Measurements from ENCODE around the gene CAMSAP2.
"Not testable (repeated sequence)": the region's sequence is repeated elsewhere in the genome, so short reads cannot be mapped to it uniquely, and the experiment has no call there.

Gene CAMSAP2

GRCh38 chr1:200786788-200787187, 48.1 kb downstream of the CAMSAP2 start:
- no peaks in the 10 kb centered on the region for H3K4me1 Mint-ChIP-seq (ENCODE audit: low read depth)
- no peaks in the 10 kb centered on the region for H3K9me3 Mint-ChIP-seq (ENCODE audit: low read depth)
- no peak overlapping the region for H3K4me3 Mint-ChIP-seq
- H3K27ac Mint-ChIP-seq: no peak overlapping the region
- peaks cover 24% of the 10 kb centered on the region for H3K36me3 Mint-ChIP-seq
- no peaks in the 10 kb centered on the region for H3K27me3 Mint-ChIP-seq

GRCh38 chr1:200787896-200788387, 49.2 kb downstream of the CAMSAP2 start:
- no peak overlapping the region for H3K4me3 Mint-ChIP-seq
- H3K27ac Mint-ChIP-seq: no peak overlapping the region
- peaks cover 17% of the 10 kb centered on the region for H3K36me3 Mint-ChIP-seq
- H3K4me1 Mint-ChIP-seq (ENCODE audit: low read depth): no peaks in the 10 kb centered on the region
- H3K9me3 Mint-ChIP-seq (ENCODE audit: low read depth): no peaks in the 10 kb centered on the region
- H3K27me3 Mint-ChIP-seq: no peaks in the 10 kb centered on the region

- H3K9me3 Mint-ChIP-seq (ENCODE audit: low read depth); H3K27me3 Mint-ChIP-seq; H3K4me3 Mint-ChIP-seq; H3K27ac Mint-ChIP-seq; H3K4me1 Mint-ChIP-seq (ENCODE audit: low read depth); H3K36me3 Mint-ChIP-seq: not testable (repeated sequence)
Measured at GRCh38 chr1:200791012-200791411, 52.3 kb downstream of the CAMSAP2 start.

GRCh38 chr1:200793677-200794076, 55.0 kb downstream of the CAMSAP2 start:
- Mint-ChIP-seq H3K27me3 (no peaks in the 10 kb centered on the region), H3K4me3 (no peak overlapping the region), H3K9me3 (ENCODE audit: low read depth) (no peaks in the 10 kb centered on the region), H3K27ac (no peak overlapping the region), H3K4me1 (ENCODE audit: low read depth) (no peaks in the 10 kb centered on the region), H3K36me3 (peaks cover 3% of the 10 kb centered on the region)

GRCh38 chr1:200794506-200795065, 55.9 kb downstream of the CAMSAP2 start:
- H3K9me3 Mint-ChIP-seq (ENCODE audit: low read depth): no peaks in the 10 kb centered on the region
- no peaks in the 10 kb centered on the region for H3K27me3 Mint-ChIP-seq
- no peak overlapping the region for H3K27ac Mint-ChIP-seq
- H3K36me3 Mint-ChIP-seq: peaks cover 3% of the 10 kb centered on the region
- H3K4me1 Mint-ChIP-seq (ENCODE audit: low read depth): no peaks in the 10 kb centered on the region
- H3K4me3 Mint-ChIP-seq: no peak overlapping the region

- no peaks in the 10 kb centered on the region for H3K27me3 Mint-ChIP-seq
- no peak overlapping the region for H3K27ac Mint-ChIP-seq
- no peak overlapping the region for H3K4me3 Mint-ChIP-seq
- no peaks in the 10 kb centered on the region for H3K9me3 Mint-ChIP-seq (ENCODE audit: low read depth)
- H3K4me1 Mint-ChIP-seq (ENCODE audit: low read depth): no peaks in the 10 kb centered on the region
- peaks cover 3% of the 10 kb centered on the region for H3K36me3 Mint-ChIP-seq
Measured at GRCh38 chr1:200795156-200795555, 56.5 kb downstream of the CAMSAP2 start.

- Mint-ChIP-seq H3K9me3 (ENCODE audit: low read depth) (no peaks in the 10 kb centered on the region), H3K4me1 (ENCODE audit: low read depth) (peaks cover 3% of the 10 kb centered on the region), H3K4me3 (no peak overlapping the region), H3K36me3 (no peaks in the 10 kb centered on the region), H3K27ac (no peak overlapping the region), H3K27me3 (no peaks in the 10 kb centered on the region)
Measured at GRCh38 chr1:200802042-200802441, 63.3 kb downstream of the CAMSAP2 start.

- no peaks in the 10 kb centered on the region for H3K9me3 Mint-ChIP-seq (ENCODE audit: low read depth)
Measured at GRCh38 chr1:200802865-200803512, 64.3 kb downstream of the CAMSAP2 start.

GRCh38 chr1:200805719-200806118, 67.0 kb downstream of the CAMSAP2 start:
- H3K36me3 Mint-ChIP-seq: peaks cover 3% of the 10 kb centered on the region
- H3K27ac Mint-ChIP-seq: no peak overlapping the region
- H3K27me3 Mint-ChIP-seq: no peaks in the 10 kb centered on the region
- H3K4me1 Mint-ChIP-seq (ENCODE audit: low read depth): peaks cover 3% of the 10 kb centered on the region
- no peak overlapping the region for H3K4me3 Mint-ChIP-seq
- H3K9me3 Mint-ChIP-seq (ENCODE audit: low read depth): no peaks in the 10 kb centered on the region

More at GRCh38 chr1:200802865-200803512, 64.3 kb downstream of the CAMSAP2 start:
- Mint-ChIP-seq H3K27ac (no peak overlapping the region), H3K36me3 (no peaks in the 10 kb centered on the region), H3K4me3 (no peak overlapping the region), H3K4me1 (ENCODE audit: low read depth) (peaks cover 3% of the 10 kb centered on the region), H3K27me3 (no peaks in the 10 kb centered on the region)

GRCh38 chr1:200808846-200809245, 70.2 kb downstream of the CAMSAP2 start:
- no peak overlapping the region for H3K27ac Mint-ChIP-seq
- H3K36me3 Mint-ChIP-seq: peaks cover 10% of the 10 kb centered on the region
- H3K4me3 Mint-ChIP-seq: no peak overlapping the region
- no peaks in the 10 kb centered on the region for H3K9me3 Mint-ChIP-seq (ENCODE audit: low read depth)
- no peaks in the 10 kb centered on the region for H3K27me3 Mint-ChIP-seq
- no peaks in the 10 kb centered on the region for H3K4me1 Mint-ChIP-seq (ENCODE audit: low read depth)

GRCh38 chr1:200811704-200812103, 73.0 kb downstream of the CAMSAP2 start:
- no peak overlapping the region for H3K4me3 Mint-ChIP-seq
- H3K27me3 Mint-ChIP-seq: no peaks in the 10 kb centered on the region
- peaks cover 10% of the 10 kb centered on the region for H3K36me3 Mint-ChIP-seq
- H3K9me3 Mint-ChIP-seq (ENCODE audit: low read depth): no peaks in the 10 kb centered on the region
- no peaks in the 10 kb centered on the region for H3K4me1 Mint-ChIP-seq (ENCODE audit: low read depth)
- H3K27ac Mint-ChIP-seq: no peak overlapping the region

- H3K27ac Mint-ChIP-seq; H3K36me3 Mint-ChIP-seq; H3K9me3 Mint-ChIP-seq (ENCODE audit: low read depth); H3K4me1 Mint-ChIP-seq (ENCODE audit: low read depth); H3K4me3 Mint-ChIP-seq; H3K27me3 Mint-ChIP-seq: not testable (repeated sequence)
Measured at GRCh38 chr1:200816624-200817224, 78.0 kb downstream of the CAMSAP2 start.

GRCh38 chr1:200818248-200818647, 79.6 kb downstream of the CAMSAP2 start:
- no peak overlapping the region for H3K4me3 Mint-ChIP-seq
- H3K36me3 Mint-ChIP-seq: peaks cover 3% of the 10 kb centered on the region
- H3K4me1 Mint-ChIP-seq (ENCODE audit: low read depth): no peaks in the 10 kb centered on the region
- H3K27ac Mint-ChIP-seq: no peak overlapping the region
- no peaks in the 10 kb centered on the region for H3K27me3 Mint-ChIP-seq
- no peaks in the 10 kb centered on the region for H3K9me3 Mint-ChIP-seq (ENCODE audit: low read depth)

GRCh38 chr1:200819726-200820125, 81.0 kb downstream of the CAMSAP2 start:
- no peak overlapping the region for H3K27ac Mint-ChIP-seq
- no peaks in the 10 kb centered on the region for H3K4me1 Mint-ChIP-seq (ENCODE audit: low read depth)
- H3K36me3 Mint-ChIP-seq: no peaks in the 10 kb centered on the region
- no peaks in the 10 kb centered on the region for H3K9me3 Mint-ChIP-seq (ENCODE audit: low read depth)
- H3K27me3 Mint-ChIP-seq: no peaks in the 10 kb centered on the region
- no peak overlapping the region for H3K4me3 Mint-ChIP-seq

GRCh38 chr1:200831091-200831490, 92.4 kb downstream of the CAMSAP2 start:
- H3K9me3 Mint-ChIP-seq (ENCODE audit: low read depth): no peaks in the 10 kb centered on the region
- H3K36me3 Mint-ChIP-seq: peaks cover 6% of the 10 kb centered on the region
- no peak overlapping the region for H3K27ac Mint-ChIP-seq
- peaks cover 3% of the 10 kb centered on the region for H3K4me1 Mint-ChIP-seq (ENCODE audit: low read depth)
- H3K27me3 Mint-ChIP-seq: no peaks in the 10 kb centered on the region
- no peak overlapping the region for H3K4me3 Mint-ChIP-seq
